Measurements from ENCODE around the gene POU2AF3. TPM values are rescaled to one million over a fixed set of nuclear protein-coding genes. Genes with fewer than 3 reads are reported as not detected.

Gene POU2AF3
- total and polyA plus RNA-seq, 2 of the 4 experiments (the other 2 are of a cell fraction), result 0.17 TPM; not detected in 1

GRCh38 chr11:111331711-111332479 is 33.5 kb downstream of the POU2AF3 start (continued):
- TF ChIP-seq CTCF (conservative IDR thresholded peaks at IDR 0.05; ENCODE audit: low read depth, low read length), result no peak

Data from IMR-90 (cell line).